ENCODE data around the gene GSTA5.

DNA sequence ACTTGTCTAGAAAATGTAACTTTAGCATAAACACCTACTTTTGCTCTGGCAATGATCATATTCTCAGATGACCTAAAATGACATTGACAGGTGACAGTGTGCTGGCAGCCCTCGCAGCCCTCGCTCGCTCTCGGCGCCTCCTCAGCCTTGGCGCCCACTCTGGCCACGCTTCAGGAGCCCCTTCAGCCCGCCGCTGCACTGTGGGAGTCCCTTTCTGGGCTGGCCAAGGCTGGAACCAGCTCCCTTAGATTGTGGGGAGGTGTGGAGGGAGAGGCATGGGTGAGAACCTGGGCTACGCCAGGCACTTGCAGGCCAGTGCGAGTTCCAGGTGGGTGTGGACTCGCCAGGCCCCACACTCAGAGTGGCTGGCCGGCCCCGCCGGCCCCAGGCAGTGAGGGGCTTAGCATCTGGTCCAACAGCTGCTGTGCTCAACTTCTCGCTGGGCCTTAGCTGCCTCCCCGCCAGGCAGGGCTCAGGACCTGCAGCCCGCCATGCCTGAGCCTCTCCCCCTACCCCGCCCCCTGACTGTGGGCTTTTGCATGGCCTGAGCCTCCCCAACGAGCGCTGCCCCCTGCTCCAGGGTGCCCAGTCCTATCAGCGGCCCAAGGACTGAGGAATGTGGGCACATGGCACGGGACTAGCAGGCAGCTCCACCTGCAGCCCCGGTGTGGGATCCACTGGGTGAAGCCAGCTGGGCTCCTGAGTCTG is 54.2 kb downstream of the GSTA5 start:
- no peak for TF ChIP-seq CTCF (IDR thresholded peaks at IDR 0.05)
- no peak for TF ChIP-seq POLR2AphosphoS5 (IDR thresholded peaks at IDR 0.05)

All from transverse colon (tissue), 4 donors.